Activated T-helper 1 cell treated with Interleukin-2 at 50 U/mL for 16 hours (primary cell): ENCODE results near the gene COL8A1.

Experiments
- DNase-seq: peaks from one replicate; pipeline ENCODE4 v3.0.0-alpha.2; 2020; ENCODE audit warnings: low read depth

The COL8A1 gene

DNA sequence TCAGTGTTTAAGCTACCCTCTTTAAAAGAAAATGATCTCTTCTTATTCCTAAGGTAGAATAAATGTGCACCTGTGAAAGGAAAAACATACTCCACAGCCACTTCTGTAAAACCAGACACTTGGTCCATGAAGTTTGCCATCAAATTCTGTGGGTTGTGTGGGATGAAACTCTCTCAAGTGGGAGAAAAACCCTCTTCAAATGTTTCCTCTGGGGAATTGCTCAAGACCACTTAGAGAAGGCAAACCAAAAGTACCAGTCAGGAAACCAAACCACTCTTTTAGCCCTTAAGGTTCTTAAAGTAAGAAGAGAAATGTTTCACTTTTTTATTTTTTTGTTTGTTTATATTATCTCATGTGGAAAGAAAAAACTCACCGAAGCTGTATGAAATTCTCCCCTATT, 1.2 kb downstream of the COL8A1 start:
- DNase-seq, result no peak

DNA sequence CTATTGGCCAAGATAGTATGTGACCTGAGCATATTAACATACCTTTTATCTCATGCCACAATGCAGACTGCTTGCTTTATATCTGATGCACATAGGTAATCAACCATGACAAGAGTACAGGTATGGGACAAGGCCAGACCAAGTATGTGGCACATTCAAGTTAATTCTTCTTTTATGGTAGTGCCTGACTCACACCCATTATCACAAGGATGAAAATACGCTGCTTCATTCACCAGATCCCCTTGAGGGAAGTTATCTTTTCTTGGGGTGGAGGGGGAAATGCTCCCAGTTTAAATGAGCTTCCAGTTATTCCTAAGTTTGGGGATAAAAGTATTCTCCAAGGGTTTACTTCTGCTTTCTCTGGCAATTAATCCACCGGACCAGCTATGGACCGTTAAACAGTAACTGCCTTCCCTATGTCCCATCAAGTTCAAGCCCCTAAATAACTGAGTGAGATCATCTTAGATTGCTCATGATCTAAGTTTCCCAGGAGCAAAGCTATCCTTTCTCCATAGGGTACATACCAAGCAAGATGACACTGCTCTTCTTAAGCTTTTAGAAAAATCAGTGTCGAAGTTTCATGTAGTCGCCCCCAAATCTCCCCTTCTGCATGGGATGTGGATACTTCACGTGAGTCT, 1.9 kb downstream of the COL8A1 start:
- no peak for DNase-seq

DNA sequence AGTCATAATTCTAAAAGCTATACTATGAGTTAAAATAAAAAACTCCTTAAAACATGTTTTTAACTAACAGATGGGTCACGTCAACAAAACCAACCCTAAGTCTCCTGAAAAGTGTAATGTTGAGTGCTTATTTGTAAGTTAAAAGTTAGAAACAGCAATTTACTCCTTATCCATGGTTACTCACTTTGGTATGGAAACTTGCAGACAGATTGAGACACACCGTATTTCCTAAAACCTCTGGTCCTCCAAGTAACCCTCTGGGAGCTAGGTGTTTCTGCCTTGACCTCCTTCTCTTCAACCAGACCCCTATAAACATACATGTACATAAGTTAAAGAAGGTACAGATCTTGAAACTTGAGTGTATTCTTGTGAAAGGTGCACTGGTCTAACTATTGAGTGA, 3.1 kb downstream of the COL8A1 start:
- no peak for DNase-seq

DNA sequence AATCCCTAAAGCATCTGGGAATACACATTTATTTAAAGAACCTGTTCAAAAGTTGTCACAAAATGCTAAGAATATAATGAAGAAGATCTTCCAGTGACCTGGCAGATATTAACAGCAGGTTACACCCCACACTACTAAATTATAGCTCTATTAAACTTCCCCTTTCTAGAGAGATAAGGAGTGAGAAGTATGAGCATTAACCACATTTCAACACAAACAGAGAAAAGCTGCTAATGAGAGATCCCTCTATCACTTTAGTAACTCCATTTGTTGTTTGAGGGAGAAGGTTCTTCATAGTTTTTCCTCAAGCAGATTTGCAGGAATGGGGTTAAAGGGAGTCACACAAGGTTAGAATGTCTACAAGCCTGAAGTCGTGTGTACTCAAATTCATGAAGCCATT, 3.6 kb downstream of the COL8A1 start:
- DNase-seq, result no peak

DNA sequence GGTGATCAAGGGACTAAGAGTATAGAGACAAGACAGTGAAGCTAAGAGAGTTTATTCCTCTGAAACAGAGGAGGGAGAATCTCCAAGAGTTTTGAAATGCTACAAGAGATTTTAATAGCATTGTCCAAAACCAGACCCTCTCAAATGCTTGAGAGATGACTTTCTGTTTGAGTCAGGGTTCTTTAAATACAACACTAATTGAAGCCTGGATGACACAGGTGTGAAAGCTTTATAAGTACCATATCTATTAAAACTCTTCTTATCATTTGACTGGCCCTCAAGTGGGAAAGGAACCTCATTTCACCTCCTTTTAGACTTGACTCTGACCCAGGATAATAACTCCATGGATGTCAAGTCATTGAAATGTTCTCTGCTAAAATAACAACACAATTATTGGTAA, 5.6 kb downstream of the COL8A1 start:
- no peak for DNase-seq

DNA sequence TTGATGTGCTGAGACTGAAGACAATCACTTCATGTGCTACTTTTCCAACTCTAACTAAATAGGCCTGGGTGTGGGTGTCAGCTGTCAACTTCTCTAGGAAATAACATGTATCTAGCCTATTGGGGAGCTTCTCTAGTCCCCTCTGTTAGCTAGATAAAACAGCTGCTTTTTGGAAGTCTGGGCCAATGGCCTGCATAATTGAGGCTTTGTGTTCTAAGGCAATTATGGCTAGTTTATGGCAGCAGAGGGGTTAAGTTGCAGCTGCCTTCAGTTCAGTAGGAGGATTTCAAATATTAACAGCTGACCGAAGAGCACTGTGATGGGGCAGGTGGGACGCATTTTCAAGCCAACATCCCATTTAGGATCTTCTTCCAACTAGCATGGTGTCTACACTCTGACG, 6.4 kb downstream of the COL8A1 start:
- DNase-seq, result no peak

DNA sequence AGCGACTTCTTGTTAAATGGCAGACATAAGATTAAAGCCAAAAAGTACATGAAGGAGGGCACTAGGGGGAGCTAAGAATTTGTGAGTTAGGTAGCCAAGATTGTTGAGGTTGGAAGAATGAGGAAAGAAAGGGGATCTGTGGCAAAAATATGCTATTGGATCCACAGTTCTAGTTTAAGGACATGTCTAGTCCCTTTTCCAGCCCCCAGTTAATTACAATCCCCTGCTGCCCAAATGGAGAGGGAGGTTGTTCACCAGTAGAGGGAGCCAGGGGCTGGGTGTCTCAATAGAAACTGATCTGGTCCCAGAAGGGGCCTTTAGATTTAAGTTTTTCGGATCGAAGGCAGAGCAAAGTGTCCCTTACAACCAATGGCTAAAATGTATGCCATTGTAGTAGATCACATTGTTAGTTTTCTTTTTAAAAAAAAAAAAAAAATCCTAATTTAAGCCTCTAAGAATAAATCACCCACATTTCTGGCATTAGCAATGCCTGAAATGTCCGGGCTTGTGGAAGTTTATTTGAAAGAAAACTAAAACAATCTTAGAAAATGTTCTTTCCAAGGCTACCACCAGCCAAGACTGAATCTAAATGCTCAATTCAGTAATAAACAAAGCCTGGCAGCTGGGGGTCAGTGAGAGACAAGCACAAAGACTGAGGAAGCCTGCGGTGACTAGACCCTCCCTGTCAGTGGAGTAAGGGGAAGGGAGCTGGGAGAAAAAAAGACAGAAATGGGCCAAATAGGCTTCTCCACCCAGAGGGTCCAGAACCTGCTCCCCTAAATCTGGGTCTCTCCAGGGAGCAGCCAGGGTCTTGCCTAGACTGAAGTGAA, 7.1 kb downstream of the COL8A1 start:
- DNase-seq, result no peak

DNA sequence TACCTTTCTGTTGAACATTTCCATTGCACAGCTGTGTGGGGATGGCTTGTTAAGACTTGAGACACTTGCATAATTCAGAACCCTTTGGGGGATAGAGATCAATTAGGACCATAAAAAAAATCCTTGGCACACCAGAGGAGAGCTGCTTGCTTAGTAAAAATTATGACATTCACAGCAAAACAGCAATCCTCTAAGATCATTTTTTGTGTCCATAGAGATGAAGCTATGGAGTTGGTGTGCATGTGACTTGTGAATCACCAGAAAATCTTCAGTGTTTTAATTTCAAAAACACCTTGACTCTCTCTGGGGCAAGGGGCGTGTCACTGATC, 7.7 kb downstream of the COL8A1 start:
- DNase-seq, result no peak

DNA sequence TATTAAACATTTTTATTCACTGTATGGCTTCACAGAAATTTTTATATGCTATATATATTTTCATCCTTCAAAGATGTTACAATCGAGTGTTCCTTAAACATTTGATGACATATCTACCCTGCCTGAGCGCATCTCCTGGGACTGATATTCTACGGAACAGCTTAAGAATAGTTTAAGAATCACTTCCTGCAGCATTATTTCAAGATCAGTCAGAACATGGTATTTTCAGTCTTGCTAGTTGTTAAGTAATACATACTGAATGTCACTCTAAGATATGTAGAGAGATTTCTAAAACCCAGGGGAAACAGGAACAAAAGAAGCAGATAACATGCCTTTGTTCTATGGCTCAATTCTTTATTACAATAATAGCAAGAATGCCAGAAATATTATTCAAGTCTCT, 8.7 kb downstream of the COL8A1 start:
- no peak for DNase-seq

DNA sequence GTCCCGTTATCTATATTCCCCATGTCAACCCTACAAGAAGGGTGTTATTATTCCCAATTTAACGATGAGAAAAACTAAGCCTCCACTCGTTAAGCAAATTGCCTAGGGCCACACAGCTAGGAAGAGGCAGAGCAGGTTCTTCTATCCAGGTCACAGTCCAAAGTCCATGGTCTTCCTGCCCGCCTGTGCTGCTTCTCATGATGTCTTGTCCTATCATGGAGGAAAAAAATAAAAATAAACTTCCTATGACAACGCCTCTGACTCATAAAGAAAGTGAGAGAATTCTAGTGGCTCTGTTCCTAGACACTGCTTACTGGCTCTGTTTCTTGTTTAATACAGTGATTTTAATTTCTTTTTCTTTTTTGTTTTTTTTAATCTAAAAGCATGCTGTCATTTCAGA, 9.7 kb downstream of the COL8A1 start:
- no peak for DNase-seq

DNA sequence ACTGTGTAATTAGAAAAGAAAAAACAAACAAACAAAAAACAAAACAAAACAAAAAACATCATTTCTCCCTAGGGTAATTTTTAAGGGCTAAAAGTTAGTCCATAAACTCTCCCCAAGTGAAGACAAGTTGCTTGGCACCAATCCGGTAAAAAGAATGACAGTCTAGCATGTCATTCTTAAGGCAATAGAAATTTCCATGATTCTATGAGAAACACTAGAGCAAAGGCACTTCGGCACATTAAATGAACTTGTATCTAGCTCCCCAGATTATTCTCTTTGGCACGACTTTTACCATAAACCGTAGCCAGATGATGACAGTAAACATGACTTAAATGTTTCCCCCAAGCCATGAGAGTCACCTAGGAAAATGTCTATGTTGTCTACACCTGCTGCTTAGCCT, 10.1 kb downstream of the COL8A1 start:
- DNase-seq, result no peak

DNA sequence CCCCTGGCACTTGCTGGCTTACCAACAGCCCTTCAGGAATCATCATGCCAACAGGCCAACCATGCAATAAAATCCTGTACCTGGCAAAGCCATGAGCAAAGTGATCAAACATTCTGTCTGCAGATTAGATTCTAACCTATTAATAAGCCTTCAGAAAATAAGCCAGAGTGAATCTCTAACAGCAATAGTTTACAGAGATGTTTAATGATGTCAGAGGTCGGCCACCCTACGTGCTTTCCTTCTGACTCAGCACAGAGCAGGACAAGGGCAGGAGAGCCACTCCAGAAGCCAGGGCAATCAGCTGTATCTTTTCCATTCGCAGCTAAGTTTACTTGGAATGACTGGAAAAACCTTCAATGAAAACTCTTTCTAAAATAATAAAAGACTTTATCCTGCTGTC, 13.1 kb downstream of the COL8A1 start:
- no peak for DNase-seq

DNA sequence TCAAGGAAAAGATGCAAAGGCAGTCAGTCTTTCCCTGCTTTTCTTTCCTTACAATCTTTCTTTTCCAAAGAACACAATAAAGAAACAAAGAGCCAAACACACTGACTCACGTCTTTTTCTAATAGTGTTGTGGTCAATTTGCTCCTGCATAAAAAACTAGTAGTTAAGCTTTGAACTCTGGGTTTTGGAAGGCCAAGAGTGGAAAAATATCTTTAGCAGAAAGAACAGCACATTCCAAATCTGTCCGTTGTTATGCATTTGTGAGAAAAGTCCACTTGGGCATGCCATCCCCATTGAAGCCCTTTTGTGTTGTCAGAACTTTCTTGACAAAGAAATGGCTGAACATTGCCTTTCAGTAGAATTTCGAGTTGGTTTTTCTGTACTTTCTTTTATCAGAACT, 18.2 kb downstream of the COL8A1 start:
- no peak for DNase-seq

DNA sequence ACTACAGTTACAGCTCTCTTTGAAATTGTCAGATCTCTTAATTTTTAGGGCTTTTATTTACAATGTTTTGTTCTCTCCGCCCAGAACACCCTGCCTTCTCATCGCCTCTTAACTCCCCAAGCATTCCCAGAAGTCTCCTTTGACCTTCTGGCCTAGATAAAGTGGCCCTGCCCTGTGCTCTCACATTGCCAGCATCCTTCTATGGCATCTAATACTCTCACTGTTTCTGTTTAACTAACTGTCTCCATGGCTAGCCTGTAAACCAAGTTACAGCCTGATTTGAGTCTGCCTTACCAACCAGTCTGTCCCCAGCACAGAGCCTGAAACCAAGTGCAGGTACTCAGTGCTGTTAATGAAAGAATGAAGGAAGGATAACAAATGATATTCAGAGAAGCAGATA, 19.9 kb downstream of the COL8A1 start:
- DNase-seq, result no peak

DNA sequence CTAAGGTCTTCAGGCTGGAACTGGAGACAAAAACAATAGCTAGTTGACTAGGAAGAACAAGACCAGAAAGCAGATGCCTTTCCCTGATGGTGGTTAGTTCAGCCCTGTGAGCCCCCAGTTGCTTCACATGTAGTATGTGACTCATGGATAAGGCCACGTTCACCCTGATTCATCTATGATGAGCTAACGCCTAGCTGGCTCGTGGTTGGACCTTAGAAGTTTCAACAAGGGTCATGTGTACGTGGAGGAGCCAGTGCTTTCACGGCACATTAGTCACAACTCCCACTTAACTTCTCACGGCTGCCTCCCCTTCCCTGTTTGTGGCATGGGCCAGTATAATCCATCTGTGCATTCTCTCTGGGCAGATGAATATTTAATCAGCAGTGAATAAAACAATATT, 20.6 kb downstream of the COL8A1 start:
- DNase-seq, result no peak

DNA sequence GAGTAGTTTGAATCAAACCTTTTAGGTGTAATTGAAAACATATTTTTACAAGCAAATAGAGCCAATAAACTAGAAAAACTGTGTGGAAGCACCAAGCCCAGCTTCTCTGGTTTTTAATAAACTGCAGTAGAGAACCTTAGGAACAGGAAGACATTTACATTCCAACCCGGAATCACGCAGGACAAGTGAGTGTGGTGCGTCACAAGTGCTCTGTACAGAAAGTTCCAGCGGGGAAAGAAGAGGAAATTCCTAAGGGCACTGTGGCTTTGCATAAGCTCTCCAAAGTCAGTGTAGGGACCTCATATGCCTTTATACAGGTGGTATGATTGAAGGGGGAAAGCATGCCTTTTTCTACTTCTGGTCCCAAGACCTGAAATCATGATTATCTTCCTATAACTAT, 21.6 kb downstream of the COL8A1 start:
- no peak for DNase-seq

DNA sequence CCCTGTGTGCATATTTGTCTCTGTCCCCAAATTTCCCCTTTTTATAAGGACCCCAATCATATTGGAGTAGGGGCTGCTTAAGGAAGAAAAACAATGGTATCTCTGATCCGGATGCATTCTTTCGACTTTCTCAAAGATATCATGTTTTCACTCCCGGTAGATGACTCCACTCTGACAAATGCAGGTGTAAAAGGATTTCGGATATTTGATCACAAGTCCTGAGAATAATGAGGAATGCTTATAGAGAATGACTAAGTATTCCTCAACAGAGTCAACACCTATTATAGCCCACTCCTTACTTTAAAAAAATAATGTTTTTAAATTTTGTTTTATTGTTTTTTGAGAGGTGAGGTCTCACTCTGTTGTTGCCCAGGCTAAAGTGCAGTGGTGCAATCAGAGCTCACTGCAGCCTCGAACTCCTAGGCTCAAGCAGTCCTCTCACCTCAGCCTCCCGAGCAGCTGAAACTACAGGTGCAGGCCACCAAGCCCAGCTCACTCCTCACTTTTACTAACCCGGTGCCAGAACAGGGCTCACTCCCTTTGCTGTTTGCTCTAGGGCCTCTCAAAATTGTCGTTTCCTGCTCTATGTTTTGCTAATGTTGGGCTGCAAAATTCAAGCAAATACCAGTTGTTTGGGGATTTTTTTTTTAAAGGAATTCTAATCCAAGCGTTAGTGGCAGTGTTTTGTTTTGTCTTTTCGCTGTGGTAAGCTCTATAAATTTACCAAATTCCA, 24.6 kb downstream of the COL8A1 start:
- no peak for DNase-seq

DNA sequence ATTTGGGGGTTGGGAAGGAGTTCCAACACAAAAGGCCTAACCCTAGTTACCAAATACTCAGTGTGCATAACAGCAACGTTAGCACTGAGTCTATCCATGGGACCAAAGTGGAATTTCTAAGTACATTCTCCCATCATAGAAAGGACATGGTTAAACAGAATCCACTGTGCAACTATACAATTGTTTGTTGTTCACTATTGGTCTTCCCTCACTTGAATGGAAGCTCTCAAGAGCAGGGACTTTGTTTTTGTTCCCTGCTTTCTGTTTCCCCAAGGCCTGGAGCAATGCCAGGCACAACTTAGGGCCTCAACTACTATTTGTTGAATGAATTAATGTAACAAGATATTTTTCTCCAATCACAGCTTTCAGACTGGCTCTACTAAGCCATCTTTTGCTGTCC, 25.6 kb downstream of the COL8A1 start:
- no peak for DNase-seq

DNA sequence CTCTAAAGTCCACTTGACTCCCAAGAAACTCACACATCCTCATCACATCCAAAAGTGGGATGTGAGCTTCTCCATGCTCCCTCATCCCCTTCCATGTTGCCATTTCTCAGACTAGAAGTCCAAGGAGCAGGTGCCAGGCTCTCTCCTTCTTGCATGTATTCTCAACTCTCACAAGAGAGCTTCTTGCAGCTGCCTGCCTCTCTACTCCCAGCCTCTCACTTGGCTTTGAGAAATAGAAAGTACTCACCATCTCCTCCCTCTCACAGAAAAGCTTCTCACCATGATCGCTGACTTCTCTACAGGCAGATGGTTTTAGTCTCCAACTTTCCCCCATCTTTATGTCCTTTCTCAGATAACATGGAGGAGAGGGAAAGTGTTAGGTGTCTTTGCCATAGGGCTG, 26.6 kb downstream of the COL8A1 start:
- no peak for DNase-seq

DNA sequence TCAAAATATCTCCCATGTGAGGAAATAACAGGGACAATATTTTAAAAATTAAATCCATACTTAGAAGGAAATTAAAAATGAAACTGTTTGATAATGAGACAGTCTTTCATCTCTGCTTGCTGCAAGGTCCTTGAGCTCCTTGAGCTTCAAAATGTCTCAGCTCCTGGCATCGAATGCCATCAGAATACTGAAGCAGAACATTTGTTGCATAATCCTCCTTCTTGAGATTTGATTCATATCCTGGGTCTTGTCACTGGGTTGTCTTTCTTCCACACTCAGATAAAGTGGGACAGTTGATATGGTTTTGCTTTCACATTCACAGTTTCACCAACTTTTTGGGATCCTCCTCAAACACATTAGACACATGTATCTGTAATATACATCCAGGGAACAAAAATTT, 27.8 kb downstream of the COL8A1 start:
- DNase-seq, result no peak

DNA sequence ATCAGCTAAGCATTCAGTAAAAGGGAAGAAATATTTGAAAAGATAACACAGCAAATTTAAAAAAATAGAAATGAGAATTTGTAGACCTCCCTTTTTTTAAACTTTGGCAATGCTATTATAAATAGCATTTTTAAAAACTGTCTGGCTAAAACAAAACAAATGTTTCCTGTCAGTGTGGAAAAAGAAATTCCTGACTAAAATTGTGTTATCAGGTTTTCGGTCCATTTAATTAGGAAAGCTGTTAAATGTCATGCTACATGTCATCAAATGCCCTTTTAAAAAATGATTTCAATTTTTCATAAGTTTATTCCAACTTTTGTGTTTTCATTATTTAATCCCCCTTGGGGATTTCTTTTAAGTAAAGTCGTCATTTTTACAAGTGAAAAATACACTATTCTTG, 29.6 kb downstream of the COL8A1 start:
- DNase-seq, result no peak

DNA sequence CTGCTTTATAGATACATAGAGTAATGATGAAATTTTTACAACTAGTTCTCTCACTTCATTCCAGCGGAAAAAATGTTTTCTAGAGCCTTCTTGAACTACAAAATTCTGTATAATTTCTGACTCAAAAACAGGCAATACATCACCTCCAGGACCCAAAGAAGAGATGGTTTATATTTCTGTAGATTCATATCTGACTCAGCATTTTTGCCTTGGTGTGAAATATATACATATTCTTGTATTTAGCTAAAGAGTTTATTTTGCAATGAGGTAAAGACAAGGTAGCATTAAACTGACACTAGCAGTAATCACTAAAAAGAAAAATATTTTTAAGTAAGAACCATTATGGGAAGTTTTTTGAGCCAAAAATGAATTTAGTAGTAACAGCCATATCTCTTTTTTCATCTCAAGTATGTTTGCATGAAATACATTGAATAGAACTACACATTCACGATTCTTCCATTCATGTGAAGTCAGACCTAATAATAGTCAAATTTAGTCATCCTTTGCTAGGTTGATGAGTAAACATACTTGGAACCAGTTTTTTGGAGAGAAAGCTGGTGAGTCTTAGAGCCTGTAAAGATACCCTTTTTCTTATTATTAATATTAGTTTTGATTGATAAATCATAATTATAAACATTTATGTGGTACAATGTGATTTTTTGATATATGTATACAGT, 31.6 kb downstream of the COL8A1 start:
- DNase-seq, result no peak

DNA sequence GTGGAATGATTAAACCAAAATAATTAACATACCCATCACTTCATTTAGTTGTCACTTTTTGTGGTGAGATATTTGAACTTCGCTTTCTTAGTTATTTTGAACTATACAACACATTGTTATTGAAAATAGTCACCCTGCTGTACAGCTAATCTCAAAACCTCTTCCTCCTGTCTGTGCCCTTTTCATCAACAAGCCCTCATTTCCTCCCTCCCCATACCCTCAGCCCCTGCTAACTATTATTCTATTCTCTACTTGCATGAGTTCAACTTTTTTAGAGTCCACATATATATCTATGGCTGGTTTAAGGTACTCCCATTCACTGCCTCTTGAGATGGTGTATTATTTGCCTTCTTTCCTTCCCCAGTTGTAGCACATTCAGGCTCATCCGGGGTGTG, 32.2 kb downstream of the COL8A1 start:
- no peak for DNase-seq
